ENCODE results near the gene PCDHGB3.
"Not testable (repeated sequence)": the region's sequence is repeated elsewhere in the genome, so short reads cannot be mapped to it uniquely, and the experiment has no call there.

GRCh38 chr5:141375444-141376155 lies 5.6 kb downstream of the PCDHGB3 start:
- TF ChIP-seq CTCF (IDR thresholded peaks at IDR 0.05; ENCODE audit: low read length); EZH2 (optimal IDR thresholded peaks at IDR 0.05; ENCODE audit: low read depth, low read length): not testable (repeated sequence)

Measured in MM.1S (cell line).